A673 (cell line): ENCODE results near the gene PRDM16.

ENCODE experiments used
- EZH2 ChIP-seq: fragments of 200-600 bp; sonication (generic); IDR thresholded peaks from 2 replicates; pipeline ENCODE4 v1.6.1; 2017; ENCODE audit warnings: borderline replicate concordance, low read depth, mild to moderate bottlenecking, mixed read lengths, antibody characterized with exemption, low read length; ENCODE audit not compliant: poor library complexity, severe bottlenecking
- TF ChIP-seq, protein P1 (sequence below): fragments of 300-800, 200-600 bp; sonication (generic); conservative IDR thresholded peaks from 2 replicates; pipeline ENCODE4 v1.5.1; 2017; ENCODE audit warnings: low read depth, mild to moderate bottlenecking, antibody characterized with exemption, low read length, moderate library complexity, mixed read lengths

DNA sequence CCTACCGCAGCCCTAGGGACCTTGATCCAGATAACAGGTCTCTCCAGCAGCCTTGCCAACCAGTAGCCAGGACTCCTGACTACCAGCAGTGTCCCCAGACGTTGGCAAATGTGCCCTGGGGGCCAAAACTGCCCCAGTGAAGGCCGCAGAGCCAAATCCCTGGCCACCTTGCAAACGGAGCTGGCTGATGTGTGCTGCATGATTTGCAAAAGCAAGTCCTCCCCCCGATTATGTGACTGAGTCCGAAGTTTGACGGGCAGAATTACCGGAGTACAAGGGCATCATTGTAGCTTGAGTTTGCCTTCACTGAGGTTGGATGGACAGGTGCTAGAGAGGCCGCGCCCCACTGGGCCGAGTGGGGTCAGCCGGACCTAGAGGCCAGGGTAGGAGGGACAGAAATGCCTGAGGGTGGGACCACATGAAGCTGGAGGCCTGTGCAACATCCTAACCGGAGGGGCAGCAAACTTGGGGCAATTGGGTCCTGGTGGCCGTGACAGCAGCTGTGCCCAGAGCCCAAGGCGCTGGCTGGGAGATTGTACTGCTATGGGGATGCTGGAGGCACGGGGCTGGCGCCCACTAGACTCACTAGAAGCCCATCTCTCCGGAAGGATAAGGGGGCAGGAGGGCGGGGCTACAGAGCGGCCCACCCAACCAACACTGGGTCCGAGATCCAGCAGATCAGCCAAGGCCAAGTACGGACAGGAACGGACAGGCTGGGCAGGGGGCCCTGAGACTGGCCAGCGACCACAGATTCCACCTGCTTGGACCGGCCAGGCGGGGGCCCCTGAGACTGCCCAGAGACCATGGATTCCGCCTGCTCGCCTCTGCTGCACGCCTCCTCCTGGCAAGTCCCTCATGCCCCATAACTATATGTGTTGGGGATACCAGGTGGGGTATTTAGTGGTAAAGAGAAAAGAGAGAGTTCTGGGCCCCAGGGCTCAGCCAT lies 388.2 kb downstream of the PRDM16 start:
- TF ChIP-seq, protein P1, sequence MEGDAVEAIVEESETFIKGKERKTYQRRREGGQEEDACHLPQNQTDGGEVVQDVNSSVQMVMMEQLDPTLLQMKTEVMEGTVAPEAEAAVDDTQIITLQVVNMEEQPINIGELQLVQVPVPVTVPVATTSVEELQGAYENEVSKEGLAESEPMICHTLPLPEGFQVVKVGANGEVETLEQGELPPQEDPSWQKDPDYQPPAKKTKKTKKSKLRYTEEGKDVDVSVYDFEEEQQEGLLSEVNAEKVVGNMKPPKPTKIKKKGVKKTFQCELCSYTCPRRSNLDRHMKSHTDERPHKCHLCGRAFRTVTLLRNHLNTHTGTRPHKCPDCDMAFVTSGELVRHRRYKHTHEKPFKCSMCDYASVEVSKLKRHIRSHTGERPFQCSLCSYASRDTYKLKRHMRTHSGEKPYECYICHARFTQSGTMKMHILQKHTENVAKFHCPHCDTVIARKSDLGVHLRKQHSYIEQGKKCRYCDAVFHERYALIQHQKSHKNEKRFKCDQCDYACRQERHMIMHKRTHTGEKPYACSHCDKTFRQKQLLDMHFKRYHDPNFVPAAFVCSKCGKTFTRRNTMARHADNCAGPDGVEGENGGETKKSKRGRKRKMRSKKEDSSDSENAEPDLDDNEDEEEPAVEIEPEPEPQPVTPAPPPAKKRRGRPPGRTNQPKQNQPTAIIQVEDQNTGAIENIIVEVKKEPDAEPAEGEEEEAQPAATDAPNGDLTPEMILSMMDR: no peak
- no peak for TF ChIP-seq EZH2
